DMS 273 (cell line): Measurements from ENCODE around the gene CNTLN.
"Not testable (repeated sequence)": the region's sequence is repeated elsewhere in the genome, so short reads cannot be mapped to it uniquely, and the experiment has no call there.

Source experiments
- DNase-seq: peaks from one replicate; lab custom pipeline; 2025; ENCODE audit not compliant: unreplicated experiment; lab: John Stamatoyannopoulos, UW

The CNTLN gene

GRCh38 chr9:17486396-17486795 lies 351.6 kb downstream of the CNTLN start:
- no peak for DNase-seq

- no peak for DNase-seq
Observed at GRCh38 chr9:17487467-17487866, 352.6 kb downstream of the CNTLN start.

- DNase-seq = no peak
Observed at GRCh38 chr9:17488662-17489061, 353.8 kb downstream of the CNTLN start.

GRCh38 chr9:17490110-17490509 lies 355.3 kb downstream of the CNTLN start:
- no peak for DNase-seq

- DNase-seq = no peak
Observed at GRCh38 chr9:17491780-17492179, 356.9 kb downstream of the CNTLN start.

GRCh38 chr9:17503196-17503595 lies 368.4 kb downstream of the CNTLN start:
- no peak for DNase-seq

GRCh38 chr9:17509151-17509550 lies 374.3 kb downstream of the CNTLN start:
- peak; percentile 4 for DNase-seq

GRCh38 chr9:17509701-17510100 lies 374.9 kb downstream of the CNTLN start:
- DNase-seq = no peak

GRCh38 chr9:17519761-17520160 lies 384.9 kb downstream of the CNTLN start:
- DNase-seq = no peak

GRCh38 chr9:17520268-17521064 lies 385.6 kb downstream of the CNTLN start:
- DNase-seq = peak; percentile 18

- DNase-seq = peak; percentile 9
Observed at GRCh38 chr9:17521100-17521855, 386.4 kb downstream of the CNTLN start.

- DNase-seq = not testable (repeated sequence)
Observed at GRCh38 chr9:17526726-17527125, 391.9 kb downstream of the CNTLN start.

GRCh38 chr9:17528859-17529258 lies 394.0 kb downstream of the CNTLN start:
- DNase-seq = peak; percentile 64

- DNase-seq = peak; percentile 83
Observed at GRCh38 chr9:17531642-17532254, 396.9 kb downstream of the CNTLN start.

- DNase-seq = peak; percentile 37
Observed at GRCh38 chr9:17532461-17532860, 397.6 kb downstream of the CNTLN start.

GRCh38 chr9:17535176-17535575 lies 400.3 kb downstream of the CNTLN start:
- no peak for DNase-seq

GRCh38 chr9:17536027-17536426 lies 401.2 kb downstream of the CNTLN start:
- no peak for DNase-seq

- DNase-seq = no peak
Observed at GRCh38 chr9:17551023-17551422, 416.2 kb downstream of the CNTLN start.
